Fibroblast of villous mesenchyme (primary cell): ENCODE measurements around the gene FADD. TPM values are rescaled to one million over a fixed set of nuclear protein-coding genes. Genes with fewer than 3 reads are reported as not detected.

Source experiments
- DNase-seq: peaks from one replicate; pipeline ENCODE4 v3.0.0-alpha.2; 2010; ENCODE audit warnings: low read depth
- H3K4me3 ChIP-seq: 2 replicates; pipeline ENCODE4 v1.5.1; 2011; ENCODE audit warnings: low read depth, mild to moderate bottlenecking, low read length
- total RNA-seq: library from RNA; depleted of rRNA; stranded (reverse); fragments of >200 nt; gene quantifications from 2 replicates; pipeline ENCODE4 v1.2.3, GENCODE V29; 2012
- TF ChIP-seq, protein P1 (sequence below): IDR thresholded peaks from 2 replicates; pipeline ENCODE4 v1.5.1; 2012; ENCODE audit warnings: low read depth, mild to moderate bottlenecking, low read length; ENCODE audit not compliant: insufficient read depth

FADD gene
- total RNA-seq, 1 donor, result 49.7 TPM

- peak; percentile 83 for DNase-seq
- peak overlapping the region; percentile 98 for H3K4me3 ChIP-seq
- TF ChIP-seq, protein P1, sequence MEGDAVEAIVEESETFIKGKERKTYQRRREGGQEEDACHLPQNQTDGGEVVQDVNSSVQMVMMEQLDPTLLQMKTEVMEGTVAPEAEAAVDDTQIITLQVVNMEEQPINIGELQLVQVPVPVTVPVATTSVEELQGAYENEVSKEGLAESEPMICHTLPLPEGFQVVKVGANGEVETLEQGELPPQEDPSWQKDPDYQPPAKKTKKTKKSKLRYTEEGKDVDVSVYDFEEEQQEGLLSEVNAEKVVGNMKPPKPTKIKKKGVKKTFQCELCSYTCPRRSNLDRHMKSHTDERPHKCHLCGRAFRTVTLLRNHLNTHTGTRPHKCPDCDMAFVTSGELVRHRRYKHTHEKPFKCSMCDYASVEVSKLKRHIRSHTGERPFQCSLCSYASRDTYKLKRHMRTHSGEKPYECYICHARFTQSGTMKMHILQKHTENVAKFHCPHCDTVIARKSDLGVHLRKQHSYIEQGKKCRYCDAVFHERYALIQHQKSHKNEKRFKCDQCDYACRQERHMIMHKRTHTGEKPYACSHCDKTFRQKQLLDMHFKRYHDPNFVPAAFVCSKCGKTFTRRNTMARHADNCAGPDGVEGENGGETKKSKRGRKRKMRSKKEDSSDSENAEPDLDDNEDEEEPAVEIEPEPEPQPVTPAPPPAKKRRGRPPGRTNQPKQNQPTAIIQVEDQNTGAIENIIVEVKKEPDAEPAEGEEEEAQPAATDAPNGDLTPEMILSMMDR, result no peak
Measured at GRCh38 chr11:70203751-70204465, 812 bp downstream of the FADD start.

- peak overlapping the region; percentile 98 for H3K4me3 ChIP-seq
- TF ChIP-seq, protein P1, result no peak
- no peak for DNase-seq
Measured at GRCh38 chr11:70204466-70204799, 1.3 kb downstream of the FADD start.

DNA sequence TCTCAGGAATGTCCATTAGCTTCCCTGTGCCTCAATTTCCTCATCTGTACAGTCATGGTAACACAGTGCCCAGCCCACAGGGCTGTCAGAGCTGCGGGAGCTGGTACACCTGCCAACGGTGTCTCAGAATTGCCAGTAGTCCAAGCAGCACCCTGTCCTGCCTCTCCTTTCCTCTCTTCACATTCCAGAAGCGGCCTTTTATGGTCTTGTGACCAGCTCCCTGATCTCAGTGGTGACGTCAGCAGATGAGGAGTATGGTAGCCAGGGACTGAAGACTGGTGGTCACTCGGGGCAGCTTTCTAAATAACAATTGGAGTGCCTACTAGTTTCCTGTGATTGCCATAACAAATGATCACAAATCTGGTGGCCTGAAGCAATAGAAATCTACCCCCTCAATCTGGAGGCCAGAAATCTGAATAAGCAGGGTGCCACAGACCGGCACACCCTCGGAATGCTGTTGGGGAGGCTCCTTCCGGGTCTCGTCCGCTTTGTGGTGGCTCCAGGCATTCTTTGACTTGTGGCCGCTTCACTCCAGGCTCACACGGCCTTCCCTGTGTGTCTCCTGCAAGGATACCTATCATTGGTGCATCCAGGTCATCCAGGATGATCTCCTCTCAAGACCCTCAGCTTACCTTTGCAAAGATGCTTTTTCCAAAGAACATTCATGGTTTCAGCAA lies 2.1 kb downstream of the FADD start:
- TF ChIP-seq, protein P1, result no peak
- H3K4me3 ChIP-seq, result peak overlapping the region; percentile 98
- DNase-seq, result peak; percentile 41

- TF ChIP-seq, protein P1, result no peak
- DNase-seq, result no peak
- H3K4me3 ChIP-seq, result no peak overlapping the region
Measured at GRCh38 chr11:70205766-70206165, 2.7 kb downstream of the FADD start.

GRCh38 chr11:70206226-70206981 lies 3.3 kb downstream of the FADD start:
- no peak for DNase-seq
- no peak overlapping the region for H3K4me3 ChIP-seq
- TF ChIP-seq, protein P1, result no peak

DNA sequence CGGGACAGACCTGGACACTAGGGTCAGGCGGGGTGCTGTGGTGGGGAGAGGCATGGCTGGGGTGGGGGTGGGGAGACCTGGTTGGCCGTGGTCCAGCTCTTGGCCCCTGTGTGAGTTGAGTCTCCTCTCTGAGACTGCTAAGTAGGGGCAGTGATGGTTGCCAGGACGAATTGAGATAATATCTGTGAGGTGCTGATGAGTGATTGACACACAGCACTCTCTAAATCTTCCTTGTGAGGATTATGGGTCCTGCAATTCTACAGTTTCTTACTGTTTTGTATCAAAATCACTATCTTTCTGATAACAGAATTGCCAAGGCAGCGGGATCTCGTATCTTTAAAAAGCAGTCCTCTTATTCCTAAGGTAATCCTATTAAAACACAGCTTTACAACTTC lies 3.9 kb downstream of the FADD start:
- H3K4me3 ChIP-seq, result no peak overlapping the region
- TF ChIP-seq, protein P1, result no peak
- no peak for DNase-seq
